HepG2 (cell line): Measurements from ENCODE around the gene VSTM4. TPM values are rescaled to one million over a fixed set of nuclear protein-coding genes. Genes with fewer than 3 reads are reported as not detected.

Experiments used
- ATAC-seq: fragments of 200-7000 bp; cut with Tn5 transposase; 3 replicates; pipeline ENCODE4 v1.9.1; 2020; ENCODE audit warnings: mild to moderate bottlenecking, moderate library complexity
- BruUV-seq: library from RNA; stranded (reverse); fragments of 400-500 nt; replicated peaks from 2 replicates; lab custom pipeline; 2021; lab: Mats Ljungman, UMichigan
- CTCF ChIA-PET: fragments of 300-600 bp; formaldehyde crosslinking; extraction: SDS; loops from one replicate; lab custom pipeline; 2021; ENCODE audit warnings: low total read pairs, inconsistent platforms, low intra/inter-chr PET ratio; lab: Yijun Ruan, JAX
- POLR2A ChIA-PET: fragments of 350-600 bp; sonication (Branson Sonifier 250); formaldehyde crosslinking; loops from one replicate; lab custom pipeline; 2020; ENCODE audit warnings: antibody characterized with exemption, inconsistent platforms; lab: Yijun Ruan, JAX
- DNase-seq: peaks from one replicate; pipeline ENCODE4 v3.0.0-alpha.2; 2015; ENCODE audit warnings: low spot score
- FAIRE-seq: peaks from 3 replicates; lab custom pipeline; 2011; peaks lifted over from hg19 to GRCh38; lab: Jason Lieb, UNC
- H2AFZ ChIP-seq: one replicate; pipeline ENCODE4 v1.6.1; 2011; ENCODE audit warnings: low read length, inconsistent platforms
- H3K27ac ChIP-seq: fragments of 300-600 bp; 3 replicates; pipeline ENCODE4 v1.8.0; 2011; ENCODE audit warnings: mixed run types, mild to moderate bottlenecking, mixed read lengths, low read length, inconsistent platforms; ENCODE audit not compliant: insufficient read depth; ENCODE audit errors: extremely low read length
- H3K27me3 ChIP-seq, 2 experiments: fragments of 200-600 bp in 1 of 2; 2 replicates in 1 of 2; 3 replicates in 1 of 2; pipeline versions ENCODE4 v1.6.0 to v1.8.0; 2011; ENCODE audit warnings: low read length in 2 of 2, mild to moderate bottlenecking in 2 of 2, moderate library complexity in 2 of 2, inconsistent platforms in 1 of 2; ENCODE audit not compliant: insufficient read depth in 2 of 2, control insufficient read depth in 1 of 2
- H3K36me3 ChIP-seq, 2 experiments: fragments of 200-600 bp in 1 of 2; replicated peaks in 1 of 2; 2 replicates in 1 of 2; 3 replicates in 1 of 2; pipeline versions ENCODE4 v1.5.1 to v1.8.0; 2011; ENCODE audit warnings: low read length in 2 of 2, inconsistent platforms in 1 of 2; ENCODE audit not compliant: insufficient read depth in 2 of 2, control insufficient read depth in 1 of 2
- H3K4me1 ChIP-seq: 2 replicates; pipeline ENCODE4 v1.5.1; 2012; ENCODE audit warnings: low read length, inconsistent platforms; ENCODE audit not compliant: insufficient read depth
- H3K4me2 ChIP-seq: 2 replicates; pipeline ENCODE4 v1.6.0; 2011; ENCODE audit warnings: low read depth, low read length, inconsistent platforms
- H3K4me3 ChIP-seq, 3 experiments: fragments of 200-600 bp in 1 of 3; sonication (generic), shearing (Covaris generic) in 1 of 3; replicated peaks in 1 of 3; 2 replicates each; pipeline ENCODE4 v1.5.1; 2011 to 2016; ENCODE audit warnings: low read length in 3 of 3, inconsistent platforms in 2 of 3, low read depth in 2 of 3, mild to moderate bottlenecking in 2 of 3, control low read depth in 1 of 3, mixed read lengths in 1 of 3; ENCODE audit not compliant: insufficient read depth in 1 of 3
- H3K79me2 ChIP-seq: one replicate; pipeline ENCODE4 v1.6.1; 2011; ENCODE audit warnings: low read length, inconsistent platforms; ENCODE audit not compliant: insufficient read depth
- H3K9ac ChIP-seq: 2 replicates; pipeline ENCODE4 v1.6.0; 2011; ENCODE audit warnings: mild to moderate bottlenecking, low read depth, low read length, inconsistent platforms; ENCODE audit not compliant: insufficient read depth
- H3K9me3 ChIP-seq: 2 replicates; pipeline ENCODE4 v1.5.1; 2012; ENCODE audit warnings: mild to moderate bottlenecking, low read length
- H4K20me1 ChIP-seq: 2 replicates; pipeline ENCODE4 v1.6.0; 2011; ENCODE audit warnings: inconsistent platforms, mild to moderate bottlenecking, low read length, moderate library complexity; ENCODE audit not compliant: insufficient read depth
- BRCA1 ChIP-seq: sonication (generic); formaldehyde crosslinking; IDR thresholded peaks from 2 replicates; pipeline ENCODE4 v1.4.0; 2020; ENCODE audit warnings: missing genetic modification reagents
- RBM39 ChIP-seq: fragments of 200-400 bp; formaldehyde crosslinking; IDR thresholded peaks from one replicate; pipeline ENCODE4 v1.6.1; 2018; ENCODE audit warnings: antibody characterized with exemption, mild to moderate bottlenecking, low read depth, low read length; ENCODE audit not compliant: poor library complexity, severe bottlenecking
- SYNCRIP ChIP-seq: fragments of 200-400 bp; formaldehyde crosslinking; IDR thresholded peaks from 2 replicates; pipeline ENCODE4 v1.6.1; 2018; ENCODE audit warnings: mild to moderate bottlenecking, low read depth, low read length; ENCODE audit not compliant: insufficient read depth
- TBX3 ChIP-seq: fragments of 450-650 bp; IDR thresholded peaks from 2 replicates; pipeline ENCODE4 v1.6.1; 2017; ENCODE audit warnings: antibody characterized with exemption, mild to moderate bottlenecking, inconsistent platforms, borderline replicate concordance
- ZBTB3 ChIP-seq: sonication (generic); formaldehyde crosslinking; IDR thresholded peaks from 2 replicates; pipeline ENCODE4 v1.4.0; 2020; ENCODE audit warnings: low read depth, mild to moderate bottlenecking, moderate library complexity, missing genetic modification reagents, borderline replicate concordance
- ZFP1 ChIP-seq: IDR thresholded peaks from 2 replicates; pipeline ENCODE4 v1.6.1; 2016
- ZFP36 ChIP-seq: fragments of 150-350 bp; IDR thresholded peaks from 2 replicates; pipeline ENCODE4 v1.6.1; 2018; ENCODE audit warnings: borderline replicate concordance, low read length, low read depth; ENCODE audit not compliant: partially characterized antibody
- ZFY ChIP-seq: sonication (generic); formaldehyde crosslinking; IDR thresholded peaks from 2 replicates; pipeline ENCODE4 v1.4.0; 2020; ENCODE audit warnings: missing genetic modification reagents
- ZMYM2 ChIP-seq: sonication (generic); formaldehyde crosslinking; IDR thresholded peaks from 2 replicates; pipeline ENCODE4 v1.8.0; 2022; ENCODE audit warnings: mild to moderate bottlenecking, missing genetic modification reagents
- ZNF569 ChIP-seq: sonication (generic); formaldehyde crosslinking; IDR thresholded peaks from 2 replicates; pipeline ENCODE4 v1.5.0; 2020; ENCODE audit warnings: mild to moderate bottlenecking, missing genetic modification reagents, moderate library complexity, borderline replicate concordance
- WGBS: methylation state at CpG from one replicate; pipeline ENCODE4 v1.1.6; 2017; ENCODE audit warnings: low lambda C conversion rate; 5-methylcytosine and 5-hydroxymethylcytosine counted together
- in situ Hi-C: cut with HindIII; loops from 2 replicates; pipeline ENCODE4 v1.10.0; 2017; ENCODE audit warnings: low pct_unique_long_range_greater_than_20kb; ENCODE audit not compliant: extremely low pct_ligation_motif_present
- intact Hi-C: fragments of 100-400 bp; cut with micrococcal nuclease; formaldehyde crosslinking; loops from one replicate; pipeline ENCODE4 v1.10.0; 2022; ENCODE audit not compliant: unreplicated experiment
- polyA plus RNA-seq, 8 experiments: library from polyadenylated mRNA; depleted of rRNA in 3 of 8; stranded (reverse) in 7 of 8; unstranded in 1 of 8; fragments of >200 nt; fragmentation: Illumina TruSeq in 4 of 8; extraction: Trizol in 4 of 8; gene quantifications; 2 replicates each; pipeline versions ENCODE4 v1.2.1 to v1.2.3, GENCODE V29; 2011 to 2016; ENCODE audit warnings: low read depth in 4 of 8, missing spikeins in 1 of 8, mixed read lengths in 1 of 8; ENCODE audit not compliant: insufficient read depth in 1 of 8
- total RNA-seq, 5 experiments: library from RNA; depleted of rRNA; stranded (reverse); fragments of >200 nt; fragmentation: Illumina TruSeq; extraction: Trizol; gene quantifications; 2 replicates each; pipeline ENCODE4 v1.2.3, GENCODE V29; 2016; ENCODE audit warnings: low read depth in 1 of 5
- TF ChIP-seq, protein P1 (sequence below): IDR thresholded peaks from 2 replicates; pipeline ENCODE4 v1.4.0; 2020; ENCODE audit warnings: mild to moderate bottlenecking, missing genetic modification reagents
- TF ChIP-seq, protein P2 (sequence below): sonication (generic); formaldehyde crosslinking; IDR thresholded peaks from 2 replicates; pipeline ENCODE4 v1.4.0; 2020; ENCODE audit warnings: mild to moderate bottlenecking, missing genetic modification reagents, borderline replicate concordance

VSTM4 gene
- total and polyA plus RNA-seq, 2 of the 13 experiments (the other 11 are each of a cell fraction or from before 2014, with no cell fraction given) = not detected

DNA sequence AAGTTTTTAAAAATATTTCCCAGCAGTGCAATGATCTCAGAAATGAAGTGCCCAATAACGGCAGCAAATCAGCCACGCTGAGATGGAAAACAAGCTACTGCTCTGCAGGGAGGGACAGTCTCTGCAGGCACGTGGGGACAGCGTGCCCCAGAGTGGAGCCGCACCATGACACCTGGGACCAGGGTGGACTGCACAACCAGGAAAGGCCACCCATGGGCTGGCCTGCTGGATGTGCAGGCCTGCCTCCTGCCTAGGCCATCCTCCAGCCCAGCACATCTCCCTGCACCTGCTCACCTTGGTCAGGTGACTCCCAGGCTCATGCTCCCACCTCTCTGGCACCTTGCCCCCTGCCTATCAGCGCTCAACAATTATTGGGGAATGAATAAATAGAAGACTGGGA is 80.4 kb downstream of the VSTM4 start:
- intact Hi-C loops = no loop called here
- CTCF ChIA-PET = no interaction called here
- Histone ChIP-seq H4K20me1 (no peaks in the 10 kb centered on the region), H3K27ac (no peak overlapping the region)
- DNase-seq = no peak
- TF ChIP-seq ZBTB3 (CRISPR knock-in tag) (no peak), ZFP1 (CRISPR knock-in tag) (no peak), BRCA1 (CRISPR knock-in tag) (no peak), ZFP36 (no peak), RBM39 (no peak), ZFY (no peak), SYNCRIP (no peak), TBX3 (no peak), ZNF569 (CRISPR knock-in tag) (no peak), ZMYM2 (CRISPR knock-in tag) (no peak)
- TF ChIP-seq, protein P1, sequence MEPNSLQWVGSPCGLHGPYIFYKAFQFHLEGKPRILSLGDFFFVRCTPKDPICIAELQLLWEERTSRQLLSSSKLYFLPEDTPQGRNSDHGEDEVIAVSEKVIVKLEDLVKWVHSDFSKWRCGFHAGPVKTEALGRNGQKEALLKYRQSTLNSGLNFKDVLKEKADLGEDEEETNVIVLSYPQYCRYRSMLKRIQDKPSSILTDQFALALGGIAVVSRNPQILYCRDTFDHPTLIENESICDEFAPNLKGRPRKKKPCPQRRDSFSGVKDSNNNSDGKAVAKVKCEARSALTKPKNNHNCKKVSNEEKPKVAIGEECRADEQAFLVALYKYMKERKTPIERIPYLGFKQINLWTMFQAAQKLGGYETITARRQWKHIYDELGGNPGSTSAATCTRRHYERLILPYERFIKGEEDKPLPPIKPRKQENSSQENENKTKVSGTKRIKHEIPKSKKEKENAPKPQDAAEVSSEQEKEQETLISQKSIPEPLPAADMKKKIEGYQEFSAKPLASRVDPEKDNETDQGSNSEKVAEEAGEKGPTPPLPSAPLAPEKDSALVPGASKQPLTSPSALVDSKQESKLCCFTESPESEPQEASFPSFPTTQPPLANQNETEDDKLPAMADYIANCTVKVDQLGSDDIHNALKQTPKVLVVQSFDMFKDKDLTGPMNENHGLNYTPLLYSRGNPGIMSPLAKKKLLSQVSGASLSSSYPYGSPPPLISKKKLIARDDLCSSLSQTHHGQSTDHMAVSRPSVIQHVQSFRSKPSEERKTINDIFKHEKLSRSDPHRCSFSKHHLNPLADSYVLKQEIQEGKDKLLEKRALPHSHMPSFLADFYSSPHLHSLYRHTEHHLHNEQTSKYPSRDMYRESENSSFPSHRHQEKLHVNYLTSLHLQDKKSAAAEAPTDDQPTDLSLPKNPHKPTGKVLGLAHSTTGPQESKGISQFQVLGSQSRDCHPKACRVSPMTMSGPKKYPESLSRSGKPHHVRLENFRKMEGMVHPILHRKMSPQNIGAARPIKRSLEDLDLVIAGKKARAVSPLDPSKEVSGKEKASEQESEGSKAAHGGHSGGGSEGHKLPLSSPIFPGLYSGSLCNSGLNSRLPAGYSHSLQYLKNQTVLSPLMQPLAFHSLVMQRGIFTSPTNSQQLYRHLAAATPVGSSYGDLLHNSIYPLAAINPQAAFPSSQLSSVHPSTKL (CRISPR knock-in tag) = no peak
- TF ChIP-seq, protein P2, sequence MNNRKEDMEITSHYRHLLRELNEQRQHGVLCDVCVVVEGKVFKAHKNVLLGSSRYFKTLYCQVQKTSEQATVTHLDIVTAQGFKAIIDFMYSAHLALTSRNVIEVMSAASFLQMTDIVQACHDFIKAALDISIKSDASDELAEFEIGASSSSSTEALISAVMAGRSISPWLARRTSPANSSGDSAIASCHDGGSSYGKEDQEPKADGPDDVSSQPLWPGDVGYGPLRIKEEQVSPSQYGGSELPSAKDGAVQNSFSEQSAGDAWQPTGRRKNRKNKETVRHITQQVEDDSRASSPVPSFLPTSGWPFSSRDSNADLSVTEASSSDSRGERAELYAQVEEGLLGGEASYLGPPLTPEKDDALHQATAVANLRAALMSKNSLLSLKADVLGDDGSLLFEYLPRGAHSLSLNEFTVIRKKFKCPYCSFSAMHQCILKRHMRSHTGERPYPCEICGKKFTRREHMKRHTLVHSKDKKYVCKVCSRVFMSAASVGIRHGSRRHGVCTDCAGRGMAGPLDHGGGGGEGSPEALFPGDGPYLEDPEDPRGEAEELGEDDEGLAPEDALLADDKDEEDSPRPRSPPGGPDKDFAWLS (CRISPR knock-in tag) = no peak
- TF ChIP-seq, all 625 proteins: peak for 0
- Histone ChIP-seq H3K9ac (no peak overlapping the region), H3K9me3 (no peaks in the 10 kb centered on the region), H3K27me3 (no peaks in the 10 kb centered on the region), H3K4me1 (no peaks in the 10 kb centered on the region), H3K79me2 (no peaks in the 10 kb centered on the region), H3K36me3 (no peaks in the 10 kb centered on the region), H3K4me3 (no peak overlapping the region), H3K4me2 (no peak overlapping the region), H2AFZ (no peak overlapping the region)
- no TSS peak for BruUV-seq
- POLR2A ChIA-PET = no interaction called here
- 35% methylated on average over 4 of the region's 6 CpGs for WGBS
- FAIRE-seq (no peak), ATAC-seq (no peak)
- in situ Hi-C loops = no loop called here
